ENCODE results near the gene INO80E.
"Not testable (repeated sequence)": the region's sequence is repeated elsewhere in the genome, so short reads cannot be mapped to it uniquely, and the experiment has no call there.

Gene INO80E

DNA sequence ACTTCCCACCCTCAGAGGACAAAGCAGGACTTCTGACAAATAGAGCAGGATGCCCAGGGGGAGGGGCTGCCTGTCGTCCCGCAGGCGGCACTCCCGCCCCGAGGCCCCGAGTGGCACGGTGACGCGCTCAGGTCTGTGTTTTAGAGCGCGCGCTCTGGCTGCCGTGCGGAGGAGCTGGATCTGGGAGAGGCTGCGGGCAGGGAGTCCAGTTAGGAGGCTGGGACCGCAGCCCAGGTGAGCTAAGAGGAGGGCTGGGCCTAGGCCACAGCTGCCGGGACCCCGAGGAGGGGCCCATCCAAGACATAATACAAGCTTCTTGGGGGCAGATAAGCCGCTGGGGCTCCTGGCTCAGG, 8.4 kb downstream of the INO80E start:
- DNase-seq: no peak
- intact Hi-C loops (cut with DNase I): no loop called here

DNA sequence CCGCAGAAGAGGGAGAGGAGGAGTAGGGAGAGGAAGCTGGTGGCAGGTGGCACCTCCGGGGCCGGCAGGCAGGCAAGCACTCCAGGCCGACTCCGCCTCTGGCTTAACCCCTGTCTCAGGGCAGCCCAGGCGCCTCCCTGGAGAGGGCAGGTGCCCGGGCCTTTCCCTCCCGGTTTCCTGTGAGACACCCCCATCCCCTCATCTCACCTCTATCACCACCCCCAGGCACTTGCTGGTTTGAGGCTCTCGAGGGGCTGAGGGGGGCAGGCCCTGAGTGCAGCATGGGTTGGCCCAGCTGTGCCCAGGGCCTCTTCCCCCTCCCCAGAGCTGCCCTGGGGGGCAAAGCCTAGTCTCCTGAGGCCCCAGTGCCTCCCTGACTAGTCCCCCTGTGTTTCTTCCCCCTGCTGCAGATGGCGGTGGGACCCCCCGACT, 8.8 kb downstream of the INO80E start:
- intact Hi-C loops (cut with DNase I): no loop called here
- DNase-seq: no peak

DNA sequence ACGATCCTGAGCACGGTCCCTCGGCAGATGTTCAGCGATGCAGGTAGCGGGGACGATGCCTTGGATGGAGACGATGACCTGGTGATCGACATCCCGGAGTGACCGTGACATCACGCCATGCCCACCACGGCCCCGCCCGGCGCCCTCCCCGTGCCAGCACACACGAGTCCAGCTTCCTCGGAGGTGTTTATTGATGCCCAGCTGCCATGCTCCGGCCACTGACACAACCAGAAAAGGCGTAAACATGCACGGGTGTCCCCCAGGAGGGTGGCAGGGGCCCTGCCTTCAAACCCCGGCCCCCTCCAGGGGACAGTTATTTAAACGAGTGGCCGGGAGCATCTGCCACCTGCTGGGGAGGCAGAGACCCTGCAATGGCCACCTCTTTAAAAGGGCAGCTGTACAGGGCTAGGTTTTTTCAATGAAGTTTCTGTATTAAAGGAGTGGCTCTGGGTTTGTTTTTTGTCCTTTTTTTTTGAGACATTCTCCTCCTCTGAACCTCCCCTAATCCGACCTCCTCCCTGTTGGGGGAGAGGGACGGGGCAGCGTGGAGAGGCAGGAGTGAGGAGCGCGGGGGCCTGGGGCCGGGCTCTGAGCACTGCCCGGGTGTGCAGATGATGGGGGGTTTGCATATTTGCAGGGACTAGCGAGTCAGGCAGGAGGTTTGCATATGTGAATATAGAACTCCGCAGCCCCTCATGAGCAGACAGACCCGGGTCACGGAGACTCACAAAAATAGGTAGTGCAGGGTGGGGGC, 9.5 kb downstream of the INO80E start:
- intact Hi-C loops (cut with DNase I): no loop called here
- peak in 22 of 42 donors; percentile 20 to 68 (median 41) for DNase-seq

DNA sequence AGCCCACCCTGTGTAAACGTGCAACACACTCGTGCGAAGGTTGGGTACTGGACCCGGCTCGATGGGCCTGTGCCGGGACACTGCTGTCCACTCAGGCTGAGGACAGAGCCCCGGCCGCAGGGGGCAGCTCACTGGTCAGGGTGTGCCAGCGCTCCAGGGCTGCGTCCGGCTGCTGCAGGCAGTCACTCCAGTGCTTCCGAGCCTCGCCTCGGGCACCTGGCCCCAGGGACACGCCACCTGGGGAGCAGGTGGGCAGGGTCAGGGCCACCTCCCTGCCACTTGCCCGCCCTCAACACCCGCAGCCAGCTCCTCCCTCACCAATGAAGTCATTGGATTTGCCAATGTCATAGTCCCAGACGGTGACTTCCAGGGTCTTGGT, 10.0 kb downstream of the INO80E start:
- DNase-seq: no peak
- intact Hi-C loops (cut with DNase I): no loop called here

DNA sequence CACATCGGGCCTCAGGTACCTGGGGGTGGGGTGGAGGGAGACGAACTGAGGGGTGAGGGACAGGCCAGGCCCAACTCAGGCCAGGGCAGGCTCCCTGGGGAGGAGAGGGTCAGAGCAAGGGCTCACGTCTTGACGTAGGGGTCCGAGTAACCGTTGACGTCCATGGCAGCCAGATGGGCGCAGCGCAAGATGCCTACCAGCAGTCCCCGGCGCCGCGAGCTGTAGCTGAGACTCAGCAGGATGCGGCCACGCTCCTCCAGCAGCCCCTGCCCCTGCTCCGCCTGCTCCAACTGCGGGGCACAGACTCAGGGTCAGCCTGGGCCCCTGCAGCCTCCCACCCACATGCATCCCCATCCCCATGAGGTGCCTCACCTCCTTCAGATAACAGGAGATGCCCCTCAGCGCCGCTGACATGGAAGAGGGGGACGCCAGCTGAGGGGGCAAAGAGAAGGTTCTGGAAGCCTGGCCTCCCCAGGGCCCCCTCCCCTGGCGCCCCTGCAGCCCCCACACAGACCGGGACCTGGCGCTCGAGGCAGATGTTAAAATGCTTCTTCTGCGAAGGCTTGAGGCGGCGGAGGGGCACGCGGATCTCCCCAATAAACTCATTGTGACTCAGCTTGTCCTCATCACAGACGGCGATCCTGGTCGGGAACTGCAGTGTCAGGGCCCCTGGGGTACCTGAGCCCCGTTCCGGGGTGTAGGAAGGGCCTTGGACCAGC, 10.8 kb downstream of the INO80E start:
- intact Hi-C loops (cut with DNase I): no loop called here
- DNase-seq: no peak

DNA sequence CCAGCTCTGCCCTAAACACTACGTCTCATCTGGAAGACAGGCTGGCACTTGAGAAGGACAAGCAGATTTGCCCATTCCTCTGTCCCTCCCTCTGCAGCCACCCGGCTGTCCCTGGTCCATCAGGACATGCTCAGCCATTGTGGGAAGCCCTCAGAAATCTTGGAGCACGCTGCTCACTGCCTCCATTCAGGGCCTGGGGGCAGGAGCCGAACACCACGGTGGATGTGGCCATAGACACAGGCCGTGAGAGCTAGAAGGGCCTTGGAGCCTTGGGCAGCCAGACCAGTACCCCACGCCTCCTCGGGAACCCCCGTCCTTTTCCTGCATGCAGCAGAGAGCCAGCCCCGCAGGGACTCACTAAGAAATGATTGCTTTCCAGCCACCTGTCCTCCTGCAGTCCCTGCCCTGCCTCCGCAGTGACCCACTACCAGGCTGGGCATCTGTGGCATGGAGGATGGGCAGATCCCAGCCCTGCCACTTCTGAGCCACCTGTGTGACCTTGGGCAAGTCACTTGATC, 11.4 kb downstream of the INO80E start:
- intact Hi-C loops (cut with DNase I): no loop called here
- DNase-seq: no peak

DNA sequence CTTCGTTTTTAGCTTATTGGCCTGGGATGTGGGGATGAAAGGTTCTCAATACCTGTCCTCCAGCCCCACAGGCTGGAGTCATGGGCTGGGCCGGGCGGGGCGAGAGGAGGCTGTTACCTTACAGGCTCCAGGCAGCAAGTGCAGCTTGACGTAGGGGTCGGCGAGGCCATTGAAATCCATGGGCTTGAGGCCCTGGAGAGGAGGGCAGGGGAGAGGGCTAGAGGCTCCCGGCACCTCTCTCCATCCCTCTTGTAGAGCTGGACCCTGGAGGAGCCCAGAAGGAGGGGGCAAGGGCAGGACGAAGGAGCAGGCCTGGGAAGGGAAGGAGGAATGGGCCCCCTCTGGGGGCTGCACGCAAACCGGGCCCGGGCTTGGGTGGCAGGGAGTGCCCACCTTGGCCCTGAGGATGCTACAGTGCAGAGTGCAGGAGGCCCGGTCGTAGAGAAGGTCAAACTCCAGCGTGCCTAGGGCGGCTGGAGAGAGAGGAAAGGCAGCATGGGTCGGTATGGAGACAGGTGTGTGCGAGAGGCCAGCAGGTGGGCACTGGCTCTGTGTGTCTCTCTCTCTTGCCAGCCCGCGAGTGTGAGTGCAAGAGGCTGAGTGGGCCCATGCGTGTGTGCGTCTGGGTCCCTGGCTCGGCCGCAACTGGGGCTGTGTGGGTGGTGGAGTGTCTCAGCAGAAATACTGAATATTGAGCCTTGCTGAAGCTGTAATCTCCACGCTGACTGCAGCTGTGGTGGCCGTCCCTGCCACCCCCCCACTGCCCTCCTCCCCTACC, 13.2 kb downstream of the INO80E start:
- no peak for DNase-seq
- intact Hi-C loops (cut with DNase I): no loop called here

DNA sequence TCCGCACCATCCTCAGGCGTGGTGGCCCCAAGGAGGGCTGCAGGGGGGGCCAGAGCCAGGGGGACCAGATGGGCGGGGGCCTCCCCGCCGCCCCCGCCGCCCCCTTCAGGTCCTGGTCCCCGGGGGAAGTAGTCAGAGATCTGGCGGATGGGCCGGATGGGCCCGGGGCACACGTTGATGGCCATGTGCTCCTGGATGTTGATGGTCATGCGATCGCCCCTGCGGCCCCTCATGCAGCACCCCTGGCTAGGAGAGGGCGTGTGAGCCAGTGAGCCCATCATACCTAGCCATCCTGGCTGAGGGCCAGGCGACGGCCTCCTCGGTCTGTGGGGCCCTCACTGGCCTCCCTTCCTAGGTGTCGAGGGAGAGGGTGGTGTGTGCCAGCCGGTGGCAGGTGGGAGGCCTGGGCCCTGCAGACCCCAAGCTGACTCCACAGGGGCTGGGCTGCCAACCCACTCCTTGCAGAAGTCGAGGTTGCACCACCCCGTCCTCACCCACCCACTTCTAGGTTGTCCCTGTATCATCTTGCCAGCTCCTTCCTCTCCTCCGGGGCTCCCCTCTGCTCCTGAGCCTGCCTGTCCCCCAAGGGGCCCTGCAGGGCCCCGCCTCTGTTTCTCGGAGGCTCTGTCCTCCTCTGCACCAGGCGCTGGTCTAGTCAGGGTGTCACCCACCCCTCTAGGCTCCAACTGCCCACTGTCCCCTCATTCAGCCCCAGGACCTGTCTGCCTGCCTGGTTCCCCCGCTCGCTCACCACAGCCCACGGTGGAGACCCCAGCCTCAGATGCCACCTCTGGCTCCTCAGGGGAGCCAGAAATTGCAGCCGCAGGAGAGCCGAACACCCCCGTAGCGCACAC, 14.2 kb downstream of the INO80E start:
- no peak for DNase-seq
- intact Hi-C loops (cut with DNase I): no loop called here

DNA sequence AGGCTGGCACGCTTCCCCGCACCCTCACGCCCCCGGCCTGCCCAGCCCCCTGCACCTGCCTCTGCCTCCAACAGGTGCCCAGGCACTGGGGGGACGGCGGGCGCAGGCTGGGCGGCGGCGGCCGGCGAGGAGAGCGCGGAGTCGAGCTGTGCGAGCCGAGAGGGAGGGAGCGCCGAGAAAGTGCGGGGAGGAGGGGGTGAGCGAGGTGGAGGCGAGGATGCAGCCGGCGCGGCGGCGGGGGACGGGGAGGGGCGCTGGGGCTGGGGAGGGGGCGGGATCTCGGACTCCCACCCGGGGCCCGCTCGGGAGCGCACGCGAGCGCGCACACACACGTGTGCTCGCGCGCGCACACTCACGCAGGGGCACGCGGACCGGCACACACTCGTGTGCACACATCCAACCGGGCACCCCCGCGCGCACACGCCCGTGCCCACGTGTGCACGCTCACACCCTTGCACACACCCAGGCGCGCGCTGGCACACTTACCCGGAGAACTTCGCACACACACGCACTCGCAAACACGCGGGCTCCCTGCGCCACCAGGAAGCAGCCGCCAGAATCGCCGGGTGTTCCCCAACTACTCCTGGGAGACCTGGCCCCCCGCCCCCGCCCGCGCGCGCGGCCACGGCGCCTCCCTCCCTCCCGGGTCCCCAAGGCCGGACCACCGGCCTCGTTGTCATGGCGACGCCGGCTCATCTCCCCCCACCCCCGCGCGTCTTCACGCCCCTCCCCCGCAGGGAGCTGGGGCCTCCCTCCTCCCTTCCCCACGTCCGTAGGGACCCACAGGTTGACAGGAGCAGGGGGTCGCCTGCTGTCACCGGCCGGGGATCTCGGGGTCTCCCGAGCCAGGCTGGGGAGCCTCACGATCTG, 15.0 kb downstream of the INO80E start, which contains the start of gene DOC2A:
DOC2A (minus strand) TSS at position 184 of the 870 bp plus-strand sequence. CDS start 805 bp downstream, outside the sequence.
- peak in 18 of 42 donors; percentile 29 to 71 (median 44) for DNase-seq
- intact Hi-C loops (cut with DNase I): no loop called here

DNA sequence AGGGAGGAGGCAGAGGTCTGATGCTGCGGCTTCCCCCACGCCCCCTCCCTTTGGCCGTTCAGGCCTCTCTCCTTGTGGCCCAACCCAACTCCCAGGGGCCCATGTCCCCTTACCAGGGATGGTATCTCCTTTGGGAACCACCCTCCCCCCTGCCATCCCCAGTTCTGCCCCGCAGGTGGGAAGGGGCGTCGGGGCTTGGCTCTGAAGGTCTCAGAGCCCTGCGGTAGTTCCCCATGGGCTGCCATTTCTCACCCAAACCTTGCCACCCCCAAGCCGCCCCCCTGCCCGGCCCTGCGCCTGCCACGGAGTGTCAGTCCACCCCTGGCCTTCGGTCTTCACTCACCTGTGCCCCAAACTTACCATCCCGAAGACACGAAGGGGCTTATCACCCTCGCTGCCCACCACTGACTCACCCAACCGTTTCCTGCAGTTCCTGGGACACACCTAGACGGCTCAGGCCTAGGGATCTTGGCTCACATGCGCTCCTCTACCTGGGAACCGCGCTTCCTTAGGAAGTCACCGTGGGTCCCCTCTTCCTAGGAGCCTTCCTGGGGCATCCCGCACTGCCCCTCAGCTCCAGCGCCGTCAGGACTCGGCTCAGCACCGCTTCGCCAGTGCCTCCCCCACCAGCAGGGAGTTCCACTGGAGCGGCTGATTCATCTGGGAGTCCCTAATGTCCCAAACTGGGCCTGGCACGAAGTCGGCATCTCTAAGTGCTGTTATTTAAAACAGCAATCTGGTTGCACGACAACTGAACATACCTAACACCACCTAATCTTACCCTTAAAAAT, 15.9 kb downstream of the INO80E start:
- no peak for DNase-seq
- intact Hi-C loops (cut with DNase I): no loop called here

DNA sequence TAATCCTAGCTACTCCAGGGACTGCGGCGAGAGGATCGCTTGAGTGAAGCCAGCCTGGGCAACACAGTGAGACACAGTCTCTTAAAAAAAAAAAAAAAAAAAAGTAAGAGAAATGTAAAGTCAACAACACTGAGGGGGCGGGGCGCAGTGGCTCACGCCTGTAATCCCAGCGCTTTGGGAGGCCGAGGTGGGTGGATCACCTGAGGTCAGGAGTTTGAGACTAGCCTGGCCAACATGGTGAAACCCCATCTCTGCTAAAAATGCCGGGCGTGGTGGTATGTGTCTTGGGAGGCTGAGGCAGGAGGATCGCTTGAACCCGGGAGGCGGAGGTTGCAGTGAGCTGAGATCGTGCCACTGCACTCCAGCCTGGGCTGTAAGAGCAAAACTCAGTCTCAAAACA, 16.6 kb downstream of the INO80E start:
- intact Hi-C loops (cut with DNase I); DNase-seq: not testable (repeated sequence)

DNA sequence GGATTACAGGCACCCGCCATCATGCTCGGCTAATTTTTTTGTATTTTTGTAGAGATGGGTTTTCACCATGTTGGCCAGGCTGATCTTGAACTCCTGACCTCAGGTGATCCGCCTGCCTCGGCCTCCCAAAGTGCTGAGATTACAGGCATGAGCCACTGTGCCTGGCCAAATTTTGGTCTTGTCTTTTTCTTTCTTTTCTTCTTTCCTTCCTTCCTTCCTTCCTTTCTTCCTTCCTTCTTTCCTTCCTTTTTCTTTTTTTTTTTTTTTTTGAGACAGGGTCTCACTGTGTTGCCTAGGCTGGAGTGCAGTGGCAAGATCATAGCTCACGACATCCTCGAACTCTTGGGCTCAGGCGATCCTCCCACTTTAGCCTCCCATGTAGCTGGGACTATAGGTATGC, 19.4 kb downstream of the INO80E start:
- intact Hi-C loops (cut with DNase I); DNase-seq: not testable (repeated sequence)

DNA sequence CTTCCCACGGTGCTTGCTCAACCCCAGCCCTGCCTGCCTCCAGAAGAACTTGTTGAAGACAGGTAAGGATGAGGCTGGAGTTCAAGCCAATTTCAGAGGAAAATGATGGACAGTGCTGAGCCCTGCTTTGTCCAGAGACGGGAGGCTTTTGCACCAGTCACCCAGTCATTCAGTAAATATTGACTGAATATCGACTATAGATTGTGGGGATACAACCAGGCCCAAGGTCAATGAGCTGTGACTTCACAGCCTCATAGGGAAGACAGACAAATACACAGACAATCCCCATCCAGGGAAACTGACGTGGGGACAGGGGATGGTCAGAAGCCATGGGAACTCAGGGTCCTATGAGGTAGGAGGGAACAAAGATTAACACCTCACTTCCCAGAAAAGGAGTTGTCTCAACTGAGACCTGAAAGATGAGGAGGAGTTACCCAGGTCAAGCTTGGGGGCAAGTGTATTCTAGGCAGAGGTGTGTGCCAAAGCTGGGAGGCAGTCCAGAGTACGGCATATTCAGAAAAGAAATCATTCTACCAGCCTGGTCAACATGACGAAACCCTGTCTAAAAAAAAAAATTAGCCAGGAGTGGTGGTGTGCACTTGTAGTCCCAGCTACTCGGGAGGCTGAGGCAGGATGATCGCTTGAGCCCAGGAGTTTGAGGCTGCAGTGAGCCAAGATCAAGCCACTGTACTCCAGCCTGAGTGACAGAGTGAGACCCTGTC, 20.7 kb downstream of the INO80E start:
- no peak for DNase-seq
- intact Hi-C loops (cut with DNase I): no loop called here

DNA sequence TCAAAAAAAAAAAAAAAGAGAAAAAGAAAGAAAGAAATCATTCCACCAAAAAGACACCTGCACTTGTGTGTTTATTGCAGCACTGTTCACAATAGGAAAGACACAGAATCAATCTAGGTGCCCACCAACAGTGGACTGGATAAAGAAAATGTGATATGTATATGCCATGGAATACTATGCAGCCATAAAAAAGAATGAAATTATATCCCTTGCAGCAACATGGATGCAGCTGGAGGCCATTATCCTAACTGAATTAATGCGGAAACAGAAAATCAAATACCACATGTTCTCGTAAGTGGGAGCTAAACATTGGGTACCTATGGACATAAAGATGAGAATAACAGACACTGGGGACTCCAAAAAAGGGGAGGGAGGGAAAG, 21.2 kb downstream of the INO80E start:
- intact Hi-C loops (cut with DNase I): no loop called here
- no peak for DNase-seq

DNA sequence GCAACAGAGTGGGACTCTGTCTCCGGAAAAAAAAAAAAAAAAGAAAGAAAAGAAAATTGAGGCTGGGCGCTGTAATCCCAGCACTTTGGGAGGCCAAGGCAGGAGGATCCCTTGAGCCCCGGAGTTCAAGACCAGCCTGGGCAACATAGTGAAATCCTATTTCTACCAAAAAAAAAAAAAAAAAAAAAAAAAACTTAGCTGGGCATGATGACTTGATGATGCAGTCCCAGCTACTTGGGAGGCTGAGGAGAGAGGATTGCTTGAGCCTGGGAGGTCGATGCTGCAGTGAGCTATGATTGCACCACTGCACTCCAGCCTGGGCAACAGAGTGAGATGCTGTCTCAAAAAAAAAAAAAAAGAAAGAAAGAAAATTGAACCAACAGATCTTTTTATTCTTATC, 21.9 kb downstream of the INO80E start:
- intact Hi-C loops (cut with DNase I); DNase-seq: not testable (repeated sequence)

DNA sequence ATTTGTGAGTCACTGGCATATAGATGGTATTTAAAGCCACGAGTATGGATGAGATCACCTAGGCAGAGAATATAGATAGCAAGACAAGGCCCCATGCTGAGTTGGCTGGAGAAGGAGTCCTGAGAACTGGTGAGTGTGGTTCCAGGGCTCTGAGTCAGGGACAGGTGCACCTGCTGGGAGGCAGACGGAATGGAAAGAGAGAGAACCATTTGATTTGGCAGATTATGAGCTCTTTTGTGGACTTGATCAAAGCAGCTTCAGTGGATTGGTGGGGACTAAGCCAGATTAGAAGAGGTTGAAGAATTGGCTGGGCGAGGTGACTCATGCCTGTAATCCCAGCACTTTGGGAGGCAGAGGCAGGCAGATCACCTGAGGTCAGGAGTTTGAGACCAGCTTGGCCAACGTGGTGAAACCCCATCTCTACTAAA, 22.7 kb downstream of the INO80E start:
- DNase-seq: no peak
- intact Hi-C loops (cut with DNase I): no loop called here
